HG02840 (cell line): ENCODE data around the gene WNK2.
"Not testable (repeated sequence)": the region's sequence is repeated elsewhere in the genome, so short reads cannot be mapped to it uniquely, and the experiment has no call there.

Experiments
- ATAC-seq: cut with Tn5 transposase; IDR thresholded peaks from one replicate; pipeline ENCODE4 v1.9.1; 2021; ENCODE audit warnings: mild to moderate bottlenecking, moderate library complexity, moderate number of reproducible peaks; ENCODE audit not compliant: unreplicated experiment, low FRiP score

The WNK2 gene

DNA sequence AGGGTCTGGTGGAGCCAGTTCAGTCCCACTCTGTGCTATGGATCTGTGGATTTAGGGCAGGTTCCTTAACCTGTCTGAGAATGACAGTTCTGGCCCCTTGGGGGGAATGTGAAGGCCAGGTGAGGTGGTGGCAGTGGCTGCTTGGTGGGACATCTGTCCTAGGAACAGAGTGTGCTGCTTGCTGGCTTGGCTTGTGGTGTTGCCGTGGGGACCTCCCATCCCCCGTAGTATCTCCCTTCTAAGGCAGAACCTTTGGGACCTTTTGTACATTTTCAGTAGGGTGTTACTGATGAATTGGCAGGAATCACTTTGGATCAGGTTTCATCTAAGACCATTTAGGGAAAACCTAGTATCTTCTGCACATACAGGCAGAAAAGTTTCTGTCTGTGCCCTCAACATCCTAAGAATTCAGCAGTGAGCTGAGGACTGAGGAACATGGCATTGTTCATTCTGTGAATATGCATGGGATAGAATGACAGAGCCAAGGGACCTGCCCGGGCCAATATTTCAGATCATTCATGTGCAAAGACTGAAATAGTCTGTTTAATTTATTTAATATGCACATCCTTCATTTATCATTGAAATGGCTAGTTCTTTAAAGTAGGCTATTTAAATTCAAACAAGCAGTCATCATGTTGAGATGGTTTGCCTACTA is 64.6 kb downstream of the WNK2 start:
- ATAC-seq: no peak

GRCh38 chr9:93250185-93250584 is 66.2 kb downstream of the WNK2 start:
- ATAC-seq: no peak

GRCh38 chr9:93251309-93251708 is 67.4 kb downstream of the WNK2 start:
- ATAC-seq: not testable (repeated sequence)

DNA sequence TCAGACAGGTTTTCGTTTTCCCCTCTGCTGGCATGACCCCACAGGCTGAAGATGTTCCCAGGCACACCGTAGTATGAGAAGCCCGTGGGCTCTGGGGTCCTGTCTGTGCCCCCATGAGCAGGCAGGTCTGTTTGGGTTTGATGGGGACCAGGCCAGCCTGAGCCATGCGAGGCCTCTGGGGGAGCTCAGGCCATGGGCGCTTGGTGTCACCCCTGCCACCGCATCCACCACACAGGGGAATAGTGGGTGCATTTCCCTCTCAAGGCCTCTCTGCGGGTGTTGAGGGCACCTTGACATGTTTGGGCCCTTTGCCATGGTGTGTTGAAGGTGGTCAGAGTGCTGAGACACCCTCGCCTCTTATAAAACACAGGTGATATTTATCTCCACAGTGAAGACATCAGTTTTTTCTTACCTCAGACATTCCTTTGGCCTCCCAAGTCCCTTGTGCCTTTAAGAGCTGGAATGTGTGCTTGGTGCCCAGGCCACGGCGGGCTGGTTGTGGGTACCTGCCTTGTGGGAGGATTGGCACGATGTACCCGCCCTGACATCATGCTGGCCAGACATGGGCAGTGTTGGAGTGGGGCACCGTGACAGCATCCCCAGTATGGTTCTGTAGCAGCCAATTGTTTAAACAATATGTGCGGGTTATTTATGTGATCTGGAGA is 68.3 kb downstream of the WNK2 start:
- no peak for ATAC-seq

DNA sequence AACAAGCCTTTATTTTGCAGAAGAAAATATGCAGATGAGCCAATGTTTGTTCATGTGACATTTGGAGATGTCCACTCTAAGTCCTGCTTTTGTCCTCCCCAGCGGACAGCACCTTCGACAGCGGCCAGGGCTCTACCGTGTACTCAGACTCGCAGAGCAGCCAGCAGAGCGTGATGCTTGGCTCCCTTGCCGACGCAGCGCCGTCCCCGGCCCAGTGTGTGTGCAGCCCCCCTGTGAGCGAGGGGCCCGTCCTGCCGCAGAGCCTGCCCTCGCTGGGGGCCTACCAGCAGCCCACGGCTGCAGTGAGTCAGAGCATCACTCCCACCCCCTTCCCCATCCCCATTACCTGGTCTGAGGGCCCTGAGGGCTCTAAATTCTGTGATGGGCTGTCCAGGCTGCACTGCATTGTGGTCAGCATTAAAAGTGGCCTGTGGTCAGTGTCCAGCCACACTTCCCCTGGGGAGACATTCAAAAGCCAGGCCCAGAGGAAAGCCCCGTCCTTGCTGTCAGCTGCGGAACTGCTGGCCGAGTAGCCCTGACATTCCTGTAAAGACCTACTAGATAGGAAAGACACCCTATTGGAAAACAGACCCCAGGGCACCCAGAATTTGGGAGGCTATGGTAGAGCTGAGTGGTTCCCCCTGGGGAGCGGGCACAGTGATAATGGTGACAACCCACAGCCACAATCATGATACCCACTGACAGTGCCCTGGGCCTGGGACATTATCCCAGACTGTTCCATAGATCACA is 69.0 kb downstream of the WNK2 start:
- no peak for ATAC-seq

GRCh38 chr9:93253633-93254032 is 69.7 kb downstream of the WNK2 start:
- no peak for ATAC-seq

DNA sequence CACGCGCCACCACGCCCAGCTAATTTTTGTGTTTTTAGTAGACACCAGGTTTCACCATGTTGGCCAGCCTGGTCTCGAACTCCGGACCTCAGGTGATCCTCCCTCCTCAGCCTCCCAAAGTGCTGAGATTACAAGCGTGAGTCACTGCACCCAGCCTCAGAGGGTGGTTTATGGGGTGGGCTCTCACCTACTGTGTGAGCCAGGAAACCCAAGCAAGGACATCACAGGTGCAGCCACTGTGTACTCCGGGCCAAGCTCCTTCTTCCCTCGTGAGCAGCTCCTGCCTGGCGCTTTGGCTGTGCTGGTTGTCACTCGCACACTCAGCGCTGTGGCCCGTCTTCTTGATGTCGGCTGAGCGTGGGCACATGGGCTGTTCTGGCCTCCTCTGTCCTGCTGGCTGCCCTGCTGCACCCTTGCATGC is 70.1 kb downstream of the WNK2 start:
- no peak for ATAC-seq

GRCh38 chr9:93254806-93255493 is 71.0 kb downstream of the WNK2 start:
- ATAC-seq: no peak

- ATAC-seq: no peak
Observed at GRCh38 chr9:93255494-93255867, 71.5 kb downstream of the WNK2 start.

GRCh38 chr9:93255994-93256877 is 72.3 kb downstream of the WNK2 start:
- no peak for ATAC-seq

DNA sequence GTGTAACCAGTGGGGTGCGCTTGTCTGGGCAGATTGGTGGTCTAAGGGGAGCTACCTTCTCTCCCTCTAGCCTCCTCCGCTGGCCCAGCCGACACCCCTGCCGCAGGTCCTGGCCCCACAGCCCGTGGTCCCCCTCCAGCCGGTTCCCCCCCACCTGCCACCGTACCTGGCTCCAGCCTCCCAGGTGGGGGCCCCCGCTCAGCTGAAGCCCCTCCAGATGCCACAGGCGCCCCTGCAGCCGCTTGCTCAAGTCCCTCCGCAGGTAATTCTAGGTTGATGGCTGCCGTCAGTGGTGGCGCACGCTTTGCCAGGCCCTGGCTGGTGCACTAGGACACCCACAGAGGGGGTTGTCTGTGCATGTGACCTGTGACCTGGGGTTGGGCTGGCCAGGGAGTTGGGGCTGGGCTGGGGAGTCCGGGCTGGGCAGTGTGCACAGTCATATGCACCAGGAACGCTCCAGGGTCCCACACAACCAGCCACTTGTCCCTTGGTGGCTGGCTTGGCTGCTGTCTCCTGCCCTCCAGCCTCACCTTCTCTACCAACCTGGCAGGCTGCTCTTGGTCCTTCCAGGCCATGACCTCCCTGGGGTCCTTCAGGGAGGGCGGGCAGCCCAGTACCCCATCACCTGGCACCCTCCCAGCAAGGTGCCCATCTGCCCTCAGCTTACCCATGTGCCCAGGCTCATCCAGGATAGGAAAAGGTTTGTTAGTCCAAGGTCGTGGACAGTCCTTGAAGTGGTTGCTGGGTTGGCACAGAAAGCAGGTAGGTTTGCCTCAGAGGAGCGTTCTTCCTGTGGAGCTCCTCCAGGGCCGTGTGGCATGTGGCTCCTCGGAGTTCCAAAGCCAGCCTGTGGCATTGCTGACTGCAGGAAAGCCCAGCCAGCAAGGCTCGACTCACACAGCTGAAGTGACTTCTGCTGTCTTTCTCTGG is 73.2 kb downstream of the WNK2 start:
- no peak for ATAC-seq

DNA sequence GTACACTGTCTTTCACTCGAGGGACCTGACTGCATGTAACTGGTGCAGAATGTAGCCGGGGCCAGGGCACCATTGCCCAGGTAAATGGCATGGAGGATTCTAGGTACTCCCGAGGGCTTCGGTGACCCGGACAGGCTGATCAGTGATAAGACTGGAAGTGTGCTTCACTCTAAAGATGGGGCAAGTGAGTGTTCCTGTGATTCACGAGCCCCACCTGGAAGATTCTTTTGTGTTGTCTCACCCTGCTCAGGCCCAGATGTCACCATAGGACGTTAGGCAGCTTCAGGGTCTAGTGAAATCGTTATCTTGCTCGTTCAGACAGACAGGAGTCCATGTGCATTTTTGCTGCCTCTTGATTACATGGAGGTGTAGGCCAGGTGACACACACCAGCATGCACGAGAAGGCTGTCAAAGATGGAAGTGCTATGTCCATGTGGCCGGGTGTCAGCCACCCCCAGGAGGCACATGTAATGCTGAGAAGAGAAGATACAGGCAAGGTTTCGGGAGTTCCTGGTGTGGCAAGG is 73.9 kb downstream of the WNK2 start:
- ATAC-seq: no peak

DNA sequence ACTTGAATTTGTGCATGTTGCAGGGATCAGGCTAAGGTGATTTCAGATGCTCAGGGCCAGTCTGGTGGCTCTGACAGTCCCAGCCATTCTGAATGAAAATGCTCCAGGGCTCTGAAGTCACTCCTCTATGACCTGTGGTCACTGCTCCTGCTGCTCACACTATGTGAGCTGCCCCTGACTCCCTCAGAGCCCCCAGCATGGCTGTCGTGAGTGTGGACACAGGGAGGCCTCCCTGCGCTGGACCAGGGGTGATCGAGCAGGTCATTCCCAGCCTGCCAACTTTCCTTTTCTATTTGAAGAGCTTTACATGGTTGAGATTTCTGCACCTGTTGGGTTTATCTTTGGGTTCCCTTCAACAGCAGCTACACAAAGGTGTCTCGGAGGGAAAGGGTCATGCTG is 74.5 kb downstream of the WNK2 start:
- no peak for ATAC-seq

GRCh38 chr9:93258818-93259489 is 75.0 kb downstream of the WNK2 start:
- no peak for ATAC-seq

DNA sequence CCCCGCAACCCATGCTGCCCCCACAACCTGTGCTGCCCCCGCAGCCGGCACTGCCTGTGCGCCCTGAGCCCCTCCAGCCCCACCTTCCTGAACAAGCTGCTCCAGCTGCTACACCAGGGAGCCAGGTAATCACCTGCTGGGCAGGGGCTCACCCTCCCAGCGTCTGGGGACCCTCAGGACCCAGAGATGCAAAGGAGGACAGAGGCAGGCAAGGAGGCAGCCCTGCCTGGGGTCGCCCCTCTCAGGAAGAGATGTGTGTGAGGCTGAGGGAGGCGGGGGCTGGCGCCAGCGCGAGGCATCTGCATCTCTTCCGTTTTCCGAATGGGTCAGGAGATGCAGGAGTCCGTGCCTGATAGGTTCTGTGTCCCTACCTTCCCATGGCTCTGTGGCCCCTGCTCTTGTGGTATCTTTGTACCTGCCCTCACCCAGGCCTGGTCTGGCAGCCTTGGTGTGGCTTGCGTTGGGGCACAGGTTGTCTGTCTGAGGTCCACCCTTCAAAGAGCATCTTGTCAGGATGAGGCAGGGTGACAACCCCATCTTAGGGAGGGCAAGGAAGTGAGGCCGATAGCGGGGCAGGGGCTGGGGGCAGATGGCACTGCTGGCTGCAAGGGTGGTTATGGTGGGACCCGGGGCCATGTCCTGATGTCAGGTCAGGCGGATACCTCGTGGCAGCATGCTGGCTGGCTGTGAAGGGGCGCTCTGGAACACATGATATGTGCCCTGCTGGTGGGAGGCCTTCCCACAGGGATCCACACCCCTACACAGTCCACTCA is 75.7 kb downstream of the WNK2 start:
- ATAC-seq: no peak

- no peak for ATAC-seq
Observed at GRCh38 chr9:93260263-93261066, 76.5 kb downstream of the WNK2 start.

DNA sequence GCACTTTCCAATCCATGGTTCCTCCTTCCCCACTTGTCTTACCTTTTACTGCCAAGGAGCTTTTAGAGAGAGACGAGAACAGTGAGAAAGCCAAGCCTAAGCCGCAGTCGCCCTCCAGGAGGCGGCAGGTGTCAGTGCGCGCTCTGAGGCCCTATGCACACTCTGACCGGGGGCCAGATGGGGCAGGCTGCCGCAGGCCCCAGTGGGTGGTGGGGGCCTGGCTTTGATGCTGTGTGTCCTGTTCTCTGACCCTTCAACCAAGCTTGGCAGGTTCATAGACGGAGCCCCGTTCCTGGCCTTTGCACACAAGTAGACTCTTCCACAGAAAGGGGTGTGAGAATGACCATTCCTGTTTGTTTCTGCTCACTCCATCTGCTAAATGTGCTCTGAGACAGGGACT is 77.3 kb downstream of the WNK2 start:
- no peak for ATAC-seq
